Kidney (tissue), 14 donors: ENCODE results near the gene EHF. TPM values are rescaled to one million over a fixed set of nuclear protein-coding genes. Genes with fewer than 3 reads are reported as not detected.

Experiments
- DNase-seq, 5 donors: peaks; one replicate each; pipeline ENCODE4 v3.0.0-alpha.2; 2013 to 2020
- FAIRE-seq: peaks from 2 replicates; lab custom pipeline; 2012; peaks lifted over from hg19 to GRCh38; lab: Jason Lieb, UNC
- H3K27ac ChIP-seq, 2 donors: one replicate each; pipeline ENCODE4 v1.7.0; 2013; ENCODE audit warnings: low read depth in 2 of 2, low read length in 2 of 2, inconsistent platforms in 1 of 2
- H3K27me3 ChIP-seq: one replicate; pipeline ENCODE4 v1.7.1; 2013; ENCODE audit warnings: low read length, inconsistent platforms; ENCODE audit not compliant: control insufficient read depth, insufficient read depth
- H3K36me3 ChIP-seq, 3 donors: one replicate each; pipeline versions ENCODE4 v1.7.0 to v1.7.1; 2013; ENCODE audit warnings: low read length in 3 of 3, control low read depth in 1 of 3, inconsistent platforms in 1 of 3; ENCODE audit not compliant: insufficient read depth in 3 of 3, control insufficient read depth in 2 of 3
- H3K4me1 ChIP-seq, 3 donors: one replicate each; pipeline versions ENCODE4 v1.7.0 to v1.7.1; 2013; ENCODE audit warnings: low read length in 3 of 3, inconsistent platforms in 1 of 3, low read depth in 1 of 3; ENCODE audit not compliant: control insufficient read depth in 2 of 3, insufficient read depth in 2 of 3
- H3K4me3 ChIP-seq, 3 donors: one replicate each; pipeline versions ENCODE4 v1.7.0 to v1.8.1; 2013; ENCODE audit warnings: low read length in 3 of 3, control low read depth in 1 of 3, inconsistent platforms in 1 of 3
- H3K9ac ChIP-seq, 3 donors: one replicate each; pipeline versions ENCODE4 v1.7.0 to v1.7.1; 2013; ENCODE audit warnings: low read length in 3 of 3, control low read depth in 1 of 3, inconsistent platforms in 1 of 3
- H3K9me3 ChIP-seq, 3 donors: one replicate each; pipeline versions ENCODE4 v1.7.0 to v1.7.1; 2013; ENCODE audit warnings: low read length in 3 of 3, control low read depth in 1 of 3, inconsistent platforms in 1 of 3; ENCODE audit not compliant: control insufficient read depth in 2 of 3, insufficient read depth in 1 of 3
- intact Hi-C: fragments of 100-400 bp; cut with DNase I; formaldehyde crosslinking; loops from one replicate; pipeline ENCODE4 v1.11.1; 2022
- polyA plus RNA-seq: library from polyadenylated mRNA; stranded (reverse); fragments of 350-450 nt; fragmentation: Illumina TruSeq; extraction: RNeasy Lipid Tissue Mini Kit (QIAGEN cat#74804); gene quantifications from one replicate; pipeline ENCODE4 v1.2.3, GENCODE V29; 2014; ENCODE audit warnings: low read depth, low replicate concordance; ENCODE audit not compliant: insufficient read depth
- total RNA-seq: library from RNA; stranded (reverse); fragmentation: NEBNext Ultra II Directional; extraction: Animal tissue kit (Norgen Biotek cat#: 25700); gene quantifications from one replicate; pipeline ENCODE4 v1.2.1, GENCODE V29; 2021
- TF ChIP-seq, protein P1 (sequence below): IDR thresholded peaks from 3 replicates; pipeline ENCODE4 v1.5.1; 2012; ENCODE audit warnings: mild to moderate bottlenecking, moderate library complexity, borderline replicate concordance; ENCODE audit not compliant: insufficient read depth; ENCODE audit errors: extremely low read depth
- donor health status: control.
- donor health status: control.
- donor health status: control.
- donor health status: control.
- donor health status: control.
- donor health status: DM: yes; HTN: yes; CAD: no.
- donor health status: Normal renal cell carcinoma (clear cell type).

The EHF gene
- total and polyA plus RNA-seq, 2 donors from 2014 or later: 4.7 to 65.5 TPM

GRCh38 chr11:34659096-34659733 lies 38.3 kb downstream of the EHF start:
- no peaks in the 10 kb centered on the region for H3K36me3 ChIP-seq
- FAIRE-seq: no peak
- no peaks in the 10 kb centered on the region for H3K9me3 ChIP-seq
- TF ChIP-seq, protein P1, sequence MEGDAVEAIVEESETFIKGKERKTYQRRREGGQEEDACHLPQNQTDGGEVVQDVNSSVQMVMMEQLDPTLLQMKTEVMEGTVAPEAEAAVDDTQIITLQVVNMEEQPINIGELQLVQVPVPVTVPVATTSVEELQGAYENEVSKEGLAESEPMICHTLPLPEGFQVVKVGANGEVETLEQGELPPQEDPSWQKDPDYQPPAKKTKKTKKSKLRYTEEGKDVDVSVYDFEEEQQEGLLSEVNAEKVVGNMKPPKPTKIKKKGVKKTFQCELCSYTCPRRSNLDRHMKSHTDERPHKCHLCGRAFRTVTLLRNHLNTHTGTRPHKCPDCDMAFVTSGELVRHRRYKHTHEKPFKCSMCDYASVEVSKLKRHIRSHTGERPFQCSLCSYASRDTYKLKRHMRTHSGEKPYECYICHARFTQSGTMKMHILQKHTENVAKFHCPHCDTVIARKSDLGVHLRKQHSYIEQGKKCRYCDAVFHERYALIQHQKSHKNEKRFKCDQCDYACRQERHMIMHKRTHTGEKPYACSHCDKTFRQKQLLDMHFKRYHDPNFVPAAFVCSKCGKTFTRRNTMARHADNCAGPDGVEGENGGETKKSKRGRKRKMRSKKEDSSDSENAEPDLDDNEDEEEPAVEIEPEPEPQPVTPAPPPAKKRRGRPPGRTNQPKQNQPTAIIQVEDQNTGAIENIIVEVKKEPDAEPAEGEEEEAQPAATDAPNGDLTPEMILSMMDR: no peak
- no peak for DNase-seq
- H3K4me1 ChIP-seq: no peaks in the 10 kb centered on the region
- no peaks in the 10 kb centered on the region for H3K27me3 ChIP-seq
- intact Hi-C loops: no loop called here
- H3K4me3 ChIP-seq: no peak overlapping the region
- no peak overlapping the region for H3K27ac ChIP-seq
- H3K9ac ChIP-seq: no peak overlapping the region

DNA sequence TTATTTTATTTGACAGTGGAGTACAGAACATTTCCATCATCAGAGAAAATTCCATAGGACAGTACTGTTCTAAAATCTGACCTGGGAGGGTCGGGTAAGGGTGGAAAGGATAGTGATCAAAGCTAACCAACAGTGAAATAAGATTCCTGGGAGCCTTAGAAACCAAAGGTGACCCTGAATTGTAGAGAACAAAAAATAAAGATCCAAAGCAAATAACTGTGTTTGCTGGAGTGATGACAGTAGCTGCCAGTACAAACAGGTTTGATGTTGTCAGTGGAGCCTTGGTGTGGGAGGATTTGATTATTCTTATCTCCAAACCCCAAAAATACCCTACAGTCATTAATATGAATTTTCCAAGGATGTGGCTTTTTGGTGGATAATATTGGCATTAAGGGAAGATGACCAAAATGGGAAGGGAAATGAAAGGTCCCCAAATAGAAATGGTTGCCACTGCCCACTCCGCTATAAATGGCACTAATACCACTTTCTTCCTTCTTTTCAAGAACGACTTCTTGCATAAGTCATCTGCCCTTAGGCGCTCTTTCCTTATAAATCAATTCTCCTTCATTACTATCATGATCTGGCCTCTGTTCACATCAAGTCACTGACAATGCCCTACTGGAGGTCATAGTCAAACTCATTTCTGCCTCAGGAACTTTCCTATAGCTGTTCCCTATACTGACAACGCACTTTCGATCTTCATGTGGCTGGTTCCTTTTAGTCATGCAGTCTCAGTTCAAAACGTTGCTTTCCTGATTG lies 44.4 kb downstream of the EHF start:
- DNase-seq: no peak
- no peak for FAIRE-seq
- no peaks in the 10 kb centered on the region for H3K27me3 ChIP-seq
- TF ChIP-seq, protein P1: no peak
- no peaks in the 10 kb centered on the region for H3K36me3 ChIP-seq
- H3K4me1 ChIP-seq: no peaks in the 10 kb centered on the region
- H3K9ac ChIP-seq: no peak overlapping the region
- H3K4me3 ChIP-seq: no peak overlapping the region
- H3K27ac ChIP-seq: no peak overlapping the region
- H3K9me3 ChIP-seq: no peaks in the 10 kb centered on the region
- intact Hi-C loops: no loop called here

DNA sequence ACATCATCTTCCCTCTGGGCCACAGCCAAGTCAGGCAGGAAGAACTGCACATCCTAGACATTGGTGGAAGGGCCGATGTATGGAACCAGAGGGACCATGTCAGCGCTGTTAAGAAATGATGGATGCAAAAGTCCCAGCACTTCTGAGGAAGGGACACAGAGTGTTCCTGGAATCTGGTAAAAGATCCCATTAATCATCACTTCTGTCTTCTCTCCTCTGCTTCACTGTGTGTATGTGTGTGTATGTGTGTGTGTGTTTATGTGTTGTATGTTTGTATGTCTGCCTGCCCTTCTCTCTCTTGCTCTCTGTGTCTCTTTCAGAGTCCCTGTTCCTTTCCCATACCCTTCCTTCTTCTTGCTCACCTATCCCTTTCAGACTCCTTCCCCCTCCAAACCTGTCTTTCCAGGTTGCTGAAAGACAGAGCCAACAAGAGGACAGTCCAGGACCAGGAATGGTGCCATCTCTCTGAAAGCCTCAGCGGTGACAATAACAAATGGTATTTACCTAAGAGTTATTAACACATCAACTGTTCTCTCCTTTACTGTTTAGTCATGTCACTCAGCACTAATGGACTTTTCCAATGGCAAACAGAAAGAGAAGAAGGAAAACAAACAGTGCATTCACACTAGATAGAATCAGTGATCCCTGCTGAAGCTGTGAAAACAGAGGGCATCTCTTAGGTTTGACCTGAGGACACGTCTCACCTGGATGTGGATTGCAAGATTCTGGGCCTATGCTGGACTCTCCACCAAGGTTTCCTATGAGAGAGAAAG lies 47.1 kb downstream of the EHF start:
- H3K27me3 ChIP-seq: no peaks in the 10 kb centered on the region
- intact Hi-C loops: no loop called here
- no peak for DNase-seq
- no peak overlapping the region for H3K9ac ChIP-seq
- no peaks in the 10 kb centered on the region for H3K4me1 ChIP-seq
- H3K4me3 ChIP-seq: no peak overlapping the region
- no peak overlapping the region for H3K27ac ChIP-seq
- no peaks in the 10 kb centered on the region for H3K9me3 ChIP-seq
- no peaks in the 10 kb centered on the region for H3K36me3 ChIP-seq
- no peak for FAIRE-seq
- TF ChIP-seq, protein P1: no peak
